ENCODE data around the gene TBC1D22B.

- TF ChIP-seq ZNF235 (CRISPR knock-in tag; IDR thresholded peaks at IDR 0.05; ENCODE audit: borderline replicate concordance) (no peak), RXRA (CRISPR knock-in tag; IDR thresholded peaks at IDR 0.05) (no peak), ZNF280D (CRISPR knock-in tag; IDR thresholded peaks at IDR 0.05) (no peak), CTCF (CRISPR knock-in tag; IDR thresholded peaks at IDR 0.05) (no peak), ZSCAN5A (CRISPR knock-in tag; IDR thresholded peaks at IDR 0.05; ENCODE audit: borderline replicate concordance) (no peak), CC2D1A (CRISPR knock-in tag; IDR thresholded peaks at IDR 0.05) (no peak), POLR2A (IDR thresholded peaks at IDR 0.05; ENCODE audit: insufficient read depth in 1 of 2, low read depth in 2 of 2, low read length in 2 of 2) (no peak), ZBTB33 (CRISPR knock-in tag; IDR thresholded peaks at IDR 0.05) (no peak), KMT2A (CRISPR knock-in tag; IDR thresholded peaks at IDR 0.05) (no peak), NCOR1 (IDR thresholded peaks at IDR 0.05; ENCODE audit: borderline replicate concordance, low read length) (no peak), ATF2 (CRISPR knock-in tag; IDR thresholded peaks at IDR 0.05) (no peak)
These were observed 59.9 kb downstream of the TBC1D22B start for GRCh38 chr6:37317312-37318038.

All from HepG2 (cell line).